Left lobe of liver (tissue), 2 donors: ENCODE results near the gene PSEN2. TPM values are rescaled to one million over a fixed set of nuclear protein-coding genes. Genes with fewer than 3 reads are reported as not detected.
"Not testable (repeated sequence)": the region's sequence is repeated elsewhere in the genome, so short reads cannot be mapped to it uniquely, and the experiment has no call there.

Experiments
- ATAC-seq: fragments of 200-7000 bp; cut with Tn5 transposase; one replicate; pipeline ENCODE4 v1.9.1; 2020; ENCODE audit warnings: mild to moderate bottlenecking, moderate library complexity
- DNase-seq: peaks from one replicate; pipeline ENCODE4 v3.0.0-alpha.2; 2020; ENCODE audit warnings: low spot score
- total RNA-seq: library from RNA; stranded (reverse); gene quantifications from one replicate; pipeline ENCODE4 v1.2.1, GENCODE V29; 2021
- donor health status: DM: no; HTN: no; CAD: no; lungs with moderate emphysema.
- donor health status: DM: no; HTN: yes; CAD: no.

PSEN2 gene
- total RNA-seq, 1 donor from 2014 or later = 21.7 TPM

GRCh38 chr1:226908913-226909312 lies 38.5 kb downstream of the PSEN2 start:
- no peak for ATAC-seq

DNA sequence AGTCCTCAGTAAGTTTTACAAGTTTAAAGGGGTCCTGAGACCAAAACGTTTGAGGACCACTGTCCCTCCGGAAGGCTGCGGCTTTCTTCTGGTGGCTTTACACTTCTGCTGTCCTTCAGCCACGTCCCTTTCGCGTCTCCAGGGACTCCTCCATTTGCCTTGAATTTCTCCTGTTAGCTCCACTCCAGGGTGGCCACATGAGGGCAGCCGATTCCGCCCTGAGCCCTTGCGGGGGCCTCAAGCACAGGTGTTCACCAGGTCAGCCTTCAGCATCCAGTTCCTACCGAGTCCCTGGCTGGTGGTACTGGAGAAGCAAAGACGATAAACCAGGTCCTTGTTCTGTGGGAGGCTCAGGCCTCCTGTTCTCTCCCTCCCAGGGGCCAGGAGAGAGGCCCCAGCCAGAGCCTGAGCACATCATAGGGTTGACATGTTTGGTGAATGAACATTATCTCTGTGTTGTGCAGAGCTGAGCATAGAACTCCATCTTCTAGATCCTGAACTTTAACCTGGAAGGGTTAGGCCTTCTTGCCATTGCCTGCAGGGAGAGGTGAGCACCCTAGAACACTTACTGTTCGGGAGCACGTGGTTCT lies 42.3 kb downstream of the PSEN2 start:
- DNase-seq = peak; percentile 77
- peak; percentile 98 for ATAC-seq

More at GRCh38 chr1:226908913-226909312, 38.5 kb downstream of the PSEN2 start:
- DNase-seq = no peak

GRCh38 chr1:226915672-226915995 lies 45.2 kb downstream of the PSEN2 start:
- DNase-seq = no peak
- no peak for ATAC-seq

DNA sequence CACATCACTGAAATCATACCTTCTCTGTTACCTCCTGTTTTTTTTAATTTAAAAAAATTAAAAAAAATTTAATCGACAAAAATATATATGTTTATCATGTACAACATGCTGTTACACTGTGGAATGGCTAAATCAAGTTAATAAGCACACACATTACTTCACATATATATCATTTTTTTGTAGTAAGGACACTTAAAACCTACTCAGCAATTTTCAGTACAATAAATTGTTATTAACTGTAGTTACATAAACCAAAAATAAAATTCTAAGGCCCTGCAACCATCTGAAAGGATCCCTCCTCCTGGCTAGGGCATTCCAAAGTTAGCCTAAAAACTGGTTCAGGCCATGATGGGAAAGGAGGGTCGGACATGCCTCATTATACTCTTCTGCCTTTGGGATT lies 46.1 kb downstream of the PSEN2 start:
- DNase-seq = no peak
- no peak for ATAC-seq

DNA sequence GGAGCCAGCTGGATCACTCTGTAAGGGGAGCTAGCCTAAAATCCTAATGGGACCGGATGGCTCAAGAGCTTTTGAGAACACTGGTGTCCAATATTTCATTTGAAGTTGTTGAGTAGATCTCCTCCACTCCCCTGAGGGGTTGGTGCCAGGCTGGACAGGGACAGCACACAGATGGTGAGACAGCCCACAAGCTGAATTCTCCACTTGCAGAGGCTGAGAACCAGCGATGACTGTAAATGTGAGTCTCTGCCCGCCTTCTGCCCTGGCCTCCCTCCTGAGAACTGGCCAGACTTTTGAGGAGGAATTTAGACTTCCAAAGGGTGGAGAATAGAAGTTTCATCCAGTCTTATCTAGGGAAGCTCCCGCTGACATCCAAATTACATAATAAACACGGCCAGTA lies 49.2 kb downstream of the PSEN2 start:
- no peak for ATAC-seq
- no peak for DNase-seq

DNA sequence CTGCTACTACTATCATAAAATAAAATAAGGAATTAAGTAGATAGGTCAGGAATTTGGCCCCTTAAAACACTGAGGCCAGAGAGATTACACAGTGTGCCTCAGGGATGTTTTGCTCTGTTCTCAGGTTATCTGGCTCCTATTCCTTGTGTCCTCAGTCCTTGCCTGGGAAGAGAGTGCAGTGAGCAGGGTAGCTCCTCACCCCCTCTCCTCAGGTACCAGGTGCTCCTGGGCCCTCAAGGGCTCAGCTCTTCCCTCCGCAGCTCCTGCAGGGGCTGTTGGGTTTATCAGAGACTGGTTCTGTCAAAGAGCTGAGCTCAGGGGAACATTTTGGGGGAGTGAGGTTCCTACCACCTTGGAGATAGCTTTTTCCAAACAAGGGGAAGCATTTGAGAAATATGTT lies 49.6 kb downstream of the PSEN2 start:
- no peak for ATAC-seq
- DNase-seq = no peak

GRCh38 chr1:226920446-226920894 lies 50.1 kb downstream of the PSEN2 start:
- ATAC-seq (peak; percentile 87), DNase-seq (no peak)

DNA sequence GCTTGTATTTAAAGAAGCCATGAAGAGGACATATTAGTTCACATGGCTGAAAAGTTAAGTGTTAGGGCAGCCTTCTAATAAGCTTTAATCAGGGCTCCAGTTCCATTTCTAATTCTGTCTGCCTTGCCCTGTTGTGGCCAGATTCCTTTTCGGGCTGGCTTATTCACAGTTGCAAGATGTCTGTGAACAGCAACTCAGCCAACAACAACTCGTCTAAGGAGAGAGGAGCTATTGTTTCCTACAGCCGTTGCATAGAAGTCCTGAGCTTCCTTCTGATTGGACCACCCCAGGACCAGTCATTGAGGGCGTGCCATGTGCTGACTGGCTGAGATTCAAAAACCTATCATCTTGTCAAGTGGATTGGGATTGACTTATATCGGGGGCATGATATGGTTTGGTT lies 51.1 kb downstream of the PSEN2 start:
- ATAC-seq = no peak
- DNase-seq = no peak

GRCh38 chr1:226929260-226930111 lies 59.1 kb downstream of the PSEN2 start:
- ATAC-seq, DNase-seq: not testable (repeated sequence)

GRCh38 chr1:226934483-226935237 lies 64.2 kb downstream of the PSEN2 start:
- ATAC-seq = no peak

DNA sequence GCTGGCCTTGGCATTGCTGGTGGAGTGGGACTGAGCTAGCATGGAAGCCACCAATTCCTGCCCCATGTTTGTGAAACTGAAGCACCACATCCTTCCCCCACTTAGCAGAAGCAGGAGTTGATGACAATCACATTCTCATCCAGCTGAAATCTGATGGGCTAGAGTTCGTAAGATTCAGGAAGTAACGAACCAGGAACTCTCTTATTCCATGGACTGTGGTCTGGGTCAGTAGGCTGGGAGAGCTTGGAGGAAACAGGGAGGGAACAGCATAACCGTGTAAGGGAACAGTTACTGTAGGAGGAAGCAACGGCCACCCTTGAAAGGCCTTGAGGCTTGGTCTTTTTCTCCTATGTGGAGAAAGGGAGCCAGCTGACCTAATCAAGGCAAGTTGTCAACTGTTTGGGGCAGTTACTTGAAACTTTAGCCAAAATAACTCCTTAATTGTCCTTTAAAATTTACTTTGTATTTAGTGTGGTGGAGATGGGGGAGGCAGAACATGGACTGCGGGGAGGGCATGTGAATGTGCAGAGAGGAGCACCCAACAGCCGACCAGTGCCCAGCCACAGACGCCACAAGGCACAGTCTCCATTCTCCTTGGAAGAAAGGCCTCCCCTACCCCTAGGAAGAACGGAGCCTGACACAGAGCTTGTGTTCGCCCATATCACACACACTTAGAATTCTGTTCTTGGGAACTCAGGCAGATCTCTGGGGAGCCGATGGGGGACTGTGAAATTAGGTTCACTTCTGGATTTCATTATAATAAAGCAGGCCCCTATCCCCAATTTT lies 67.7 kb downstream of the PSEN2 start:
- ATAC-seq = no peak
- no peak for DNase-seq

More at GRCh38 chr1:226934483-226935237, 64.2 kb downstream of the PSEN2 start:
- no peak for DNase-seq

DNA sequence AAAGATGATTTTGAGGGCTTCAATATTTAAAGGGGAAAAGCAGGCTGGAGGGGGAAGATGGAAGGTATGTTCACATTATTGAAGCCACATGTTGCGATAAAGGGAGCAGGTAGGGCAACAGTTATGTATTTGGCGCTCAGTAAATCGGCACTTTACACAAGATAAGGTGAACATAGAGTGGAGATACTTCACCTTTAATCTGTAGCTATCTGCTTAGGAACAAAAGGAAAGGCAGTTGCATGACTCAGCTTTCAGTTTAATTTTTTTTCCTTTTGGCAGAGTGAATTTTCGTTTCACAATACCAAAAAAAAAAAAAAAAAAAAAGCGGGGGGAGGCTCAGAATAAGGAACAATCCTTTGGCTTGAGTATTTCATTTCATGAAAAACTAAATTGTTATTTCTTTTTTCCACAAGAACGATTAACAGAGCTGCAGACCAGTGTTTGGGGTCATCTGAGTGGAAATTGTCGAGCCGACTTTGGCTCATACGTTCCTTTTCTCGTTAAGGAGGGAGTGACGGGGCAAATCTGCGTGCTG lies 68.6 kb downstream of the PSEN2 start:
- no peak for DNase-seq
- no peak for ATAC-seq

DNA sequence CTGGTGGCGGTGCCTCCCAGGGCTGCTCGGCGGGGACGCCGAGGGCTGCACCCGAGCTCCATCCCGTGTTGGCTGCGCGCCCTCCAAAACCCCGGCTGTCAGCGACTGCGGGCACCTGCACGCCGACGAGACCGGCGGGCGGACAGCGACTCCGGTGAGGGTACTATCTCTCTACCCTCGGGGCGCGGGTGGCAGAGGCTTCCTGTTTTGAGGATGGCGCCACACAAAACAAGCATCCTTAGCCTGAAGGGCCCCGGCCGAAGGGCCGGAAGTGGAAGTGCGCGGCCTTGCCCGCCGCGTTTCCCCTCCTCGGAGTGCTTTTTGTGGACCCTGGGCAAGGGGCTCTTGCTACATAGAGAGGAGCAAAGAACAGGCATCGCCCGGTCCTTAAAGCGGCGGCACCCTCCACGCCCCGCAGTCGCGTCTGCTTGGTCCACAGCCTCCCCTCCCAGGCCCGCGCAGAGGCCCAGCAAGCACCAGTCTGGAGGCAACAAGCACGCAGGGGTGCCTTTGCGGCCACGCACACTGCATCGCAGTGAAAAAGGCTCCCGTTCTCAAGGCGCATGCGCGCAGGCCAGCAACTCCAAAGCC lies 69.1 kb downstream of the PSEN2 start:
- ATAC-seq = peak; percentile 45
- DNase-seq = peak; percentile 79

GRCh38 chr1:226940029-226940805 lies 69.8 kb downstream of the PSEN2 start, which contains the start of gene COQ8A:
Gene COQ8A, plus strand, starts transcription at chr1:226940294. Its CDS starts 21,092 bp downstream, at chr1:226961386.
- DNase-seq (peak; percentile 100), ATAC-seq (peak; percentile 86)

GRCh38 chr1:226940806-226941067 lies 70.3 kb downstream of the PSEN2 start:
- DNase-seq = no peak
- ATAC-seq = no peak

DNA sequence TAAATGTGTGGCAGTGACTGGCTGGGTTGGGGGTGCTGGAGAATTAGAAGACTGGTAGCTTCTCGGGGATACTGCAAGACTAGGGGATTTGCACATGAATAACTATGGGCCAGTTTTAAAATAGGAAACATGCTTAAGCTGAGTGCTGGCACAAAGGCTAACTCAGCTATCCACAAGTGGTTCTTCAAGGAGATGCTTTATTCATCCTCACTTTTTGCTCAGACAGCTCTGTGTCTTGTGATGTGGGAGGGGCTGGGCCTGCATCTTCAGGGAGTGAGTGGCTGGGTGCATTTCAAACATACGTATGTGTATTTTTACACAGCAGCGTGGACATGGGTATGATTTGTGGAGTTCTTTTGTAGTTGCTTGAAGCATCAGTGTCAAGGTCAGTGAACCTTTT lies 72.0 kb downstream of the PSEN2 start:
- no peak for ATAC-seq
- peak; percentile 16 for DNase-seq

DNA sequence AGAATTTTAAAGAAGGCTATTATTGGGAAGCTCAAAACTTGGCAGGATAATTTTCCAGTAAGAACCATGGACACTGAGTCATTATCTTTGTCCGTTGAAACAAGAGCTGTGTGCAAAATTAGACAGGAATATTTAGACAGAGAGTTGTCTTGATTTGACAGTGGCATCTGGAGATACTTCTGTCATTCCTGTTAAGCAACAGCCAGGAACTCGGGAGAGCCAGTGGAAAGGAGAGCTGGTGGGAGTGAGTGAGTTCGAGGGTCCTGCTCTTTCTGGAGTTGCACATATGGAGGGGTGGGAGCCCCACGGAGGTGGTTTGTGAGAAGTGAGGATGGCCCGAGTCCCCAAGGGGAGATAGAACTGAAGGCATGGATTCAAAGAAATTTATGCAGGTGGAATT lies 72.7 kb downstream of the PSEN2 start:
- peak; percentile 29 for DNase-seq
- ATAC-seq = no peak

- DNase-seq (peak; percentile 44), ATAC-seq (no peak)
Observed at GRCh38 chr1:226943927-226944326, 73.5 kb downstream of the PSEN2 start.

- DNase-seq (peak; percentile 90), ATAC-seq (peak; percentile 77)
Observed at GRCh38 chr1:226945106-226945857, 74.9 kb downstream of the PSEN2 start.
